ENCODE data around the gene RIN3.

- TF ChIP-seq POLR2A (IDR thresholded peaks at IDR 0.05), result no peak
- TF ChIP-seq, protein P1, sequence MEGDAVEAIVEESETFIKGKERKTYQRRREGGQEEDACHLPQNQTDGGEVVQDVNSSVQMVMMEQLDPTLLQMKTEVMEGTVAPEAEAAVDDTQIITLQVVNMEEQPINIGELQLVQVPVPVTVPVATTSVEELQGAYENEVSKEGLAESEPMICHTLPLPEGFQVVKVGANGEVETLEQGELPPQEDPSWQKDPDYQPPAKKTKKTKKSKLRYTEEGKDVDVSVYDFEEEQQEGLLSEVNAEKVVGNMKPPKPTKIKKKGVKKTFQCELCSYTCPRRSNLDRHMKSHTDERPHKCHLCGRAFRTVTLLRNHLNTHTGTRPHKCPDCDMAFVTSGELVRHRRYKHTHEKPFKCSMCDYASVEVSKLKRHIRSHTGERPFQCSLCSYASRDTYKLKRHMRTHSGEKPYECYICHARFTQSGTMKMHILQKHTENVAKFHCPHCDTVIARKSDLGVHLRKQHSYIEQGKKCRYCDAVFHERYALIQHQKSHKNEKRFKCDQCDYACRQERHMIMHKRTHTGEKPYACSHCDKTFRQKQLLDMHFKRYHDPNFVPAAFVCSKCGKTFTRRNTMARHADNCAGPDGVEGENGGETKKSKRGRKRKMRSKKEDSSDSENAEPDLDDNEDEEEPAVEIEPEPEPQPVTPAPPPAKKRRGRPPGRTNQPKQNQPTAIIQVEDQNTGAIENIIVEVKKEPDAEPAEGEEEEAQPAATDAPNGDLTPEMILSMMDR (IDR thresholded peaks at IDR 0.05), result no peak
These were observed 112.5 kb downstream of the RIN3 start for GRCh38 chr14:92626041-92626440.

Data from adrenal gland (tissue), 5 donors.